Esophagus muscularis mucosa (tissue), 4 donors: ENCODE measurements around the gene KRT74. TPM values are rescaled to one million over a fixed set of nuclear protein-coding genes. Genes with fewer than 3 reads are reported as not detected.

Experiments
- DNase-seq: peaks from one replicate; pipeline ENCODE4 v3.0.0-alpha.2; 2017; ENCODE audit errors: extremely low spot score
- H3K27ac ChIP-seq, 4 donors: fragments of 200-600 bp; sonication (generic); replicated peaks in 1 of 4; 1 replicate in 3 of 4; 2 replicates in 1 of 4; pipeline ENCODE4 v1.5.1; 2016 to 2019; ENCODE audit warnings: mild to moderate bottlenecking in 1 of 4
- H3K27me3 ChIP-seq, 4 donors: fragments of 200-600 bp; sonication (generic); one replicate each; pipeline versions ENCODE4 v1.5.1 to v1.6.0; 2016 to 2019
- H3K36me3 ChIP-seq, 4 donors: fragments of 200-600 bp; sonication (generic); one replicate each; pipeline ENCODE4 v1.5.1; 2016 to 2019
- H3K4me1 ChIP-seq, 4 donors: fragments of 200-600 bp; sonication (generic); one replicate each; pipeline ENCODE4 v1.5.1; 2016 to 2019
- H3K4me3 ChIP-seq, 4 donors: fragments of 200-600 bp; sonication (generic); 1 replicate in 2 of 4; 2 replicates in 2 of 4; pipeline ENCODE4 v1.5.1; 2016 to 2019; ENCODE audit warnings: mild to moderate bottlenecking in 4 of 4, moderate library complexity in 1 of 4
- H3K9me3 ChIP-seq, 4 donors: fragments of 200-600 bp; sonication (generic); 1 replicate in 3 of 4; 2 replicates in 1 of 4; pipeline ENCODE4 v1.5.1; 2016 to 2019
- CTCF ChIP-seq, 3 experiments: fragments of 200-600 bp in 2 of 3; fragments of 450-650 bp in 1 of 3; sonication (generic) in 2 of 3; IDR thresholded peaks; one replicate each; pipeline ENCODE4 v1.5.1; 2017 to 2019; ENCODE audit warnings: antibody characterized with exemption in 3 of 3, mild to moderate bottlenecking in 2 of 3, moderate library complexity in 1 of 3
- EP300 ChIP-seq: sonication (generic); formaldehyde crosslinking; IDR thresholded peaks from one replicate; pipeline ENCODE4 v1.6.1; 2017; ENCODE audit warnings: antibody characterized with exemption
- POLR2A ChIP-seq: fragments of 450-650 bp; IDR thresholded peaks from one replicate; pipeline ENCODE4 v1.6.1; 2017; ENCODE audit warnings: antibody characterized with exemption, moderate library complexity, mild to moderate bottlenecking, low read depth
- POLR2AphosphoS5 ChIP-seq, 2 donors: sonication (generic); formaldehyde crosslinking; IDR thresholded peaks; one replicate each; pipeline ENCODE4 v1.6.1; 2017; ENCODE audit warnings: antibody characterized with exemption in 2 of 2
- whole genome bisulfite sequencing: methylation state at CpG from one replicate; pipeline ENCODE4 v1.1.5; 2018; 5-methylcytosine and 5-hydroxymethylcytosine counted together
- intact Hi-C: fragments of 100-400 bp; cut with DNase I; formaldehyde crosslinking; loops from one replicate; pipeline ENCODE4 v1.15.1; 2023
- total RNA-seq, 4 donors: library from RNA; depleted of rRNA; stranded (reverse); fragments of >200 nt; gene quantifications; one replicate each; pipeline versions ENCODE4 v1.1.0 to v1.2.1, GENCODE V29; 2016

The KRT74 gene
- total RNA-seq, 4 donors from 2014 or later = not detected

- 82% methylated on average over 18 of the region's 18 CpGs for WGBS
- intact Hi-C loops = no loop called here
- H3K27me3 ChIP-seq = no peaks in the 10 kb centered on the region
- no peak overlapping the region for H3K27ac ChIP-seq
- TF ChIP-seq POLR2AphosphoS5 (IDR thresholded peaks at IDR 0.05) (no peak), CTCF (IDR thresholded peaks at IDR 0.05) (no peak), EP300 (no peak), POLR2A (no peak)
- H3K4me1 ChIP-seq = no peaks in the 10 kb centered on the region
- no peaks in the 10 kb centered on the region for H3K9me3 ChIP-seq
- DNase-seq = no peak
- H3K36me3 ChIP-seq = no peaks in the 10 kb centered on the region
- no peak overlapping the region for H3K4me3 ChIP-seq
Observed at GRCh38 chr12:52531566-52532300, 41.9 kb downstream of the KRT74 start.

GRCh38 chr12:52530905-52531304 is 42.7 kb downstream of the KRT74 start:
- Histone ChIP-seq H3K4me1 (no peaks in the 10 kb centered on the region), H3K9me3 (no peaks in the 10 kb centered on the region), H3K4me3 (no peak overlapping the region), H3K27ac (no peak overlapping the region), H3K36me3 (no peaks in the 10 kb centered on the region), H3K27me3 (no peaks in the 10 kb centered on the region)
- no peak for TF ChIP-seq POLR2AphosphoS5 (IDR thresholded peaks at IDR 0.05)
- TF ChIP-seq POLR2A = no peak
- TF ChIP-seq EP300 = no peak
- TF ChIP-seq CTCF (IDR thresholded peaks at IDR 0.05) = no peak
- no peak for DNase-seq
- WGBS = 100% methylated on average over 2 of the region's 2 CpGs
- intact Hi-C loops = no loop called here

GRCh38 chr12:52530366-52530765 is 43.3 kb downstream of the KRT74 start:
- Histone ChIP-seq H3K4me1 (no peaks in the 10 kb centered on the region), H3K27ac (no peak overlapping the region), H3K27me3 (no peaks in the 10 kb centered on the region), H3K36me3 (no peaks in the 10 kb centered on the region), H3K4me3 (no peak overlapping the region), H3K9me3 (no peaks in the 10 kb centered on the region)
- TF ChIP-seq EP300 (no peak), POLR2A (no peak), POLR2AphosphoS5 (IDR thresholded peaks at IDR 0.05) (no peak)
- DNase-seq = no peak
- intact Hi-C loops = no loop called here
- 75% methylated on average over 2 of the region's 2 CpGs for WGBS

GRCh38 chr12:52529846-52530245 is 43.8 kb downstream of the KRT74 start:
- Histone ChIP-seq H3K27me3 (no peaks in the 10 kb centered on the region), H3K36me3 (no peaks in the 10 kb centered on the region), H3K4me1 (no peaks in the 10 kb centered on the region), H3K4me3 (no peak overlapping the region), H3K9me3 (no peaks in the 10 kb centered on the region), H3K27ac (no peak overlapping the region)
- 95% methylated on average over 9 of the region's 9 CpGs for WGBS
- intact Hi-C loops = no loop called here
- no peak for DNase-seq
- TF ChIP-seq CTCF (IDR thresholded peaks at IDR 0.05) (no peak), POLR2A (no peak), POLR2AphosphoS5 (IDR thresholded peaks at IDR 0.05) (no peak), EP300 (no peak)

GRCh38 chr12:52529417-52529816 is 44.2 kb downstream of the KRT74 start:
- Histone ChIP-seq H3K27ac (no peak overlapping the region), H3K9me3 (no peaks in the 10 kb centered on the region), H3K36me3 (no peaks in the 10 kb centered on the region), H3K4me3 (no peak overlapping the region), H3K4me1 (no peaks in the 10 kb centered on the region), H3K27me3 (peaks cover 0 to 2% (median 0%) of the 10 kb centered on the region in 4 donors)
- no peak for DNase-seq
- 92% methylated on average over 2 of the region's 2 CpGs for WGBS
- intact Hi-C loops = no loop called here
- TF ChIP-seq CTCF (IDR thresholded peaks at IDR 0.05) = no peak
- no peak for TF ChIP-seq EP300
- TF ChIP-seq POLR2AphosphoS5 (IDR thresholded peaks at IDR 0.05) = no peak
- TF ChIP-seq POLR2A = no peak
